ENCODE measurements around the gene GPR34.

GPR34 gene

DNA sequence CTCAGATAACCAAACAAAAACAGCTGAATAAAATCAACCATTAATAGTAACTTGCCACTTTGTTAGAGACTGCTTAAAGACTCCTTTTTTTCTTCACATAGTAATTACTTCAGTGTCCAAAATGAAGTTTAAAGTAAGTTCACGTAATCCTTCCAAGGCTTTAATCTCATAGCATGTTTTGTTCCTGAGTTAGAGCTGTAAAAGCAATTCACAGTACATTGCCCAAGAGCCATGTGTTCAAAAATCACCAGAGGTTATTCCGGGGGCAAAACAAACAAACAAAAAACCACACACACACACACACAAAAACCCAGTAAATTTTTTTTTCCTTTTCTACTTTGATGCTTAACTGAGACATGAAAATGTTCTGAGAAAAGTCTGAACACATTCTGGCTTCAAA lies 41.3 kb downstream of the GPR34 start:
- DNase-seq (ENCODE audit: low spot score), result no peak
- in situ Hi-C loops (cut with MboI; ENCODE audit: low pct_unique_long_range_greater_than_20kb, low sequenced_read_pairs, unreplicated experiment), result no loop called here
- TF ChIP-seq, protein P1, sequence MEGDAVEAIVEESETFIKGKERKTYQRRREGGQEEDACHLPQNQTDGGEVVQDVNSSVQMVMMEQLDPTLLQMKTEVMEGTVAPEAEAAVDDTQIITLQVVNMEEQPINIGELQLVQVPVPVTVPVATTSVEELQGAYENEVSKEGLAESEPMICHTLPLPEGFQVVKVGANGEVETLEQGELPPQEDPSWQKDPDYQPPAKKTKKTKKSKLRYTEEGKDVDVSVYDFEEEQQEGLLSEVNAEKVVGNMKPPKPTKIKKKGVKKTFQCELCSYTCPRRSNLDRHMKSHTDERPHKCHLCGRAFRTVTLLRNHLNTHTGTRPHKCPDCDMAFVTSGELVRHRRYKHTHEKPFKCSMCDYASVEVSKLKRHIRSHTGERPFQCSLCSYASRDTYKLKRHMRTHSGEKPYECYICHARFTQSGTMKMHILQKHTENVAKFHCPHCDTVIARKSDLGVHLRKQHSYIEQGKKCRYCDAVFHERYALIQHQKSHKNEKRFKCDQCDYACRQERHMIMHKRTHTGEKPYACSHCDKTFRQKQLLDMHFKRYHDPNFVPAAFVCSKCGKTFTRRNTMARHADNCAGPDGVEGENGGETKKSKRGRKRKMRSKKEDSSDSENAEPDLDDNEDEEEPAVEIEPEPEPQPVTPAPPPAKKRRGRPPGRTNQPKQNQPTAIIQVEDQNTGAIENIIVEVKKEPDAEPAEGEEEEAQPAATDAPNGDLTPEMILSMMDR (IDR thresholded peaks at IDR 0.05; ENCODE audit: extremely low read depth, insufficient read depth, missing control alignments), result no peak

DNA sequence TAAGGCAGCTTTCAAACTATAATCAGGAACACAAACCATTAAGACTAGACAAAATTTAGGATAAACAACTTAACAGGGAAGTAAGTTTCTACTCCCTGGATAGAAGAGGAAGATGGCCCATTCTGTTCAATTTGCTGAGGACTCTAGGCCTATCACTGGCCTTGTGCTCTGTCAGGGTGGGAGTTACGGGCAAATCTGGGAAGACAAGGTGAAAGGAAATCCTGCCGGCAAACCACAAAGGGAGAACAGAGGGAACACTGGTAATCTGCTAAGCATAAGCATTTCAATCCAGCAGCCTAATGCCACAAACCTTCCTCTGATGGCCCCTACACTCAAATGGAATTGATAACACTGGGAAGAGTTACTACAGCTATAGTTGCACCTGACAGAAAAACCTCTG lies 43.5 kb downstream of the GPR34 start:
- in situ Hi-C loops (cut with MboI; ENCODE audit: low pct_unique_long_range_greater_than_20kb, low sequenced_read_pairs, unreplicated experiment), result no loop called here
- TF ChIP-seq, protein P1 (IDR thresholded peaks at IDR 0.05; ENCODE audit: extremely low read depth, insufficient read depth, missing control alignments), result no peak
- no peak for DNase-seq (ENCODE audit: low spot score)

DNA sequence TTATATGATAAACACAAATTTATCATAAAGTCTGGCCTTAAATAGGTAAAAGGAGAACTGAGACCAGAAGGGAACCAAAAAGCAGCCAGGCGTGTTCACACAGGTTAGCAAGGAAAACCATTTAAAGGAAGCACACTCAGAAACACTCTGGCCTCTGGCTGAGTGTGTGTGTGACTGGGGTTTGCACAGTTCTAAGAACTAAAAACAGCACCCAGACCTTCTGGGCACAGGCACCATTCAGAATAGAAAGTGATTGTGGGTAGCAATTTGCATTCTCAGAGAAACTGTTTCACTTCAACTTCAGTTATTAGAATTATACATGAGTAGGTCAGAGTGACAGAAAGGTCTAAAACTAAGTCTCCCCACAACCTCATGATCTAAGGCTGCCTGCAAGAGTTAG lies 45.2 kb downstream of the GPR34 start:
- TF ChIP-seq, protein P1 (IDR thresholded peaks at IDR 0.05; ENCODE audit: extremely low read depth, insufficient read depth, missing control alignments), result no peak
- DNase-seq (ENCODE audit: low spot score), result peak; percentile 52
- in situ Hi-C loops (cut with MboI; ENCODE audit: low pct_unique_long_range_greater_than_20kb, low sequenced_read_pairs, unreplicated experiment), result no loop called here

DNA sequence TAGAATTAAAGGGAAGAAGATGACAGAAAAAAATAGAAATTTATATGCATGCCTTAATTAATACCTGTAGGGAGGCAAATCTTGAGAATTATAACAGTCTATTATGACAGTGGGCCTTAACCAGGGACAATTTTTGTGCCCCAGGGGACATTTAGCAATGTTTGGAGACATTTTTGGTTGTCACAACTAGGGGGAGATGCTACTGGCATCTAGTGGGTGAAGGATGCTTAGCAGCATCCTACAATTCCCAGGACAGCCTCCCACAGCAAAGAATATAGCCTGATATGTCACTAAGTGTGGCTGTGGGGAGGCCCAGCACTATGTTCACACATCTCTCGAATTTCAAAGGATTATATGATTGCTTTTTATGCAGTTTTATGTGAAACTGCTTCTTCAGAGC lies 45.8 kb downstream of the GPR34 start:
- TF ChIP-seq, protein P1 (IDR thresholded peaks at IDR 0.05; ENCODE audit: extremely low read depth, insufficient read depth, missing control alignments), result peak; percentile 40
- no peak for DNase-seq (ENCODE audit: low spot score)
- in situ Hi-C loops (cut with MboI; ENCODE audit: low pct_unique_long_range_greater_than_20kb, low sequenced_read_pairs, unreplicated experiment), result no loop called here

DNA sequence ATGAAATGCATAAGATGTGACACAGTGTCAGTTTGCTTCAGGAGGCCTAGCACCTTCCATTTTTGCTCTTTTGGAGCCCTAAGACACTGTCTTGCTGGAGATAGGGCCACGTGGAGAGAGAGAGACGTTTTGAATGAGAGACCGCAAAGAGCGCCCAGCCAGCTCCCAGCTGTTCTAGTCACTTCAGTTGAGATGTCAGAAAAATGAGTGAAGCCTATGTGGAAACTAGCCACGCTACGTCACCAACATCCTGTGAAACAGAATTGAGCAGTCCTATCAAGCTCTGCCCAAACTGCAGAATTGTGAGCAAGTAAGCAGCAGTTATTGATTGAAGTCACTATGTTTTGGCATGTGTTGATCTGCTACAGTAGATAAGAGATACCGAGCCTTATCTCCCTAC lies 48.3 kb downstream of the GPR34 start:
- in situ Hi-C loops (cut with MboI; ENCODE audit: low pct_unique_long_range_greater_than_20kb, low sequenced_read_pairs, unreplicated experiment), result no loop called here
- DNase-seq (ENCODE audit: low spot score), result no peak
- TF ChIP-seq, protein P1 (IDR thresholded peaks at IDR 0.05; ENCODE audit: extremely low read depth, insufficient read depth, missing control alignments), result no peak

DNA sequence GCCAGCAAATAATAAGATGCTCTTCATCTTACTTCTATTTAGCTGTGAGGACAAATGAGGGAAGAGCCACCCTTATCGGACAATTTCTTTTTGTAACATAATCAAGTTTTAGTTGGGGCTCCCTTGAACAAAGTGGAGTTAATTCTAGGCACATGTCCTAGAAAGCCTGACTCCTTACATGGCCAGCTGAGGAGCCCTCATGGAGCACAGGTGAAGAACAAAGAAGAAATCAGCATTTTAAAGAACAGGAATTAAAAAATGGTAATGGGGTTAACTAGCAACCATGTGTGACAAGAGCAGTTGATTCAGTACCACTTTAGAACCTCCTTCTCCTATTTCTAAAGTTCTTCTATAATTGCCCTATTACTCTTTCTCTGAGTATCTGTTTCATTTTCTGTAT lies 51.1 kb downstream of the GPR34 start:
- TF ChIP-seq, protein P1 (IDR thresholded peaks at IDR 0.05; ENCODE audit: extremely low read depth, insufficient read depth, missing control alignments), result no peak
- in situ Hi-C loops (cut with MboI; ENCODE audit: low pct_unique_long_range_greater_than_20kb, low sequenced_read_pairs, unreplicated experiment), result no loop called here

More for the DNA sequence above, 51.1 kb downstream of the GPR34 start:
- no peak for DNase-seq (ENCODE audit: low spot score)
